Nephron progenitor cell (in vitro differentiated cells): Measurements from ENCODE around the gene SLC38A10.
"Not testable (repeated sequence)": the region's sequence is repeated elsewhere in the genome, so short reads cannot be mapped to it uniquely, and the experiment has no call there.

Experiments
- DNase-seq: peaks from one replicate; pipeline ENCODE4 v3.0.0; 2021
- H3K27ac Mint-ChIP-seq: 2 replicates; pipeline ENCODE4 v1.8.0; 2021; ENCODE audit warnings: mild to moderate bottlenecking, moderate library complexity, mixed read lengths
- H3K27me3 Mint-ChIP-seq: 2 replicates; pipeline ENCODE4 v1.8.0; 2021; ENCODE audit warnings: mild to moderate bottlenecking, low read depth, mixed read lengths; ENCODE audit not compliant: poor library complexity
- H3K36me3 Mint-ChIP-seq: 2 replicates; pipeline ENCODE4 v1.8.0; 2021; ENCODE audit warnings: low read depth, mixed read lengths
- H3K4me1 Mint-ChIP-seq: 2 replicates; pipeline ENCODE4 v1.8.0; 2021; ENCODE audit warnings: mixed read lengths
- H3K4me3 Mint-ChIP-seq: 2 replicates; pipeline ENCODE4 v1.8.0; 2021; ENCODE audit warnings: mild to moderate bottlenecking, moderate library complexity, mixed read lengths
- H3K9me3 Mint-ChIP-seq: 2 replicates; pipeline ENCODE4 v1.8.0; 2021; ENCODE audit warnings: mild to moderate bottlenecking, moderate library complexity, mixed read lengths
- TF ChIP-seq, protein P1 (sequence below): fragments of 200-600 bp; sonication (generic); IDR thresholded peaks from 2 replicates; pipeline ENCODE4 v1.5.0; 2021; ENCODE audit warnings: antibody characterized with exemption

SLC38A10 gene

DNA sequence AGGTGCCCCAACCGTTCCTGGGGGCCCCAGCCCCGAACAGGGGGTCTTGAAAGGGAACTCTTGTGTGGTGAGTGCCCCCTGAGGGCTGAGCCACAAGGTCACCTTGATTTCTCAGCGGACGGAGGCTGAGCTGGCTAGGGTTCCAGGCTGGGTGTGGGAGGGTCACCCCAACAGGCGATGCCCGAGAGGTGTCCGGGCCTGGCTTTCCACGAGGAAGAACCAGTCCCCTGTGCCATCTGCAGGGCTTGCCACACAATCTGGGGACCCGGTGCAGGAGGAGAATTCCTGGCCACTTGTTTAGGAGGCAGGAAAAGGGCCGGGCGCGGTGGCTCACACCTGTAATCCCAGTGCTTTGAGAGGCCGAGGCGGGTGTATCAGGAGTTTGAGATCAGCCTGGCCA lies 16.8 kb upstream of the SLC38A10 start:
- Mint-ChIP-seq H3K36me3 (no peaks in the 10 kb centered on the region), H3K27me3 (peaks cover 3% of the 10 kb centered on the region), H3K9me3 (peaks cover 3% of the 10 kb centered on the region), H3K4me1 (peaks cover 36% of the 10 kb centered on the region), H3K27ac (no peak overlapping the region), H3K4me3 (no peak overlapping the region)
- no peak for DNase-seq
- TF ChIP-seq, protein P1, sequence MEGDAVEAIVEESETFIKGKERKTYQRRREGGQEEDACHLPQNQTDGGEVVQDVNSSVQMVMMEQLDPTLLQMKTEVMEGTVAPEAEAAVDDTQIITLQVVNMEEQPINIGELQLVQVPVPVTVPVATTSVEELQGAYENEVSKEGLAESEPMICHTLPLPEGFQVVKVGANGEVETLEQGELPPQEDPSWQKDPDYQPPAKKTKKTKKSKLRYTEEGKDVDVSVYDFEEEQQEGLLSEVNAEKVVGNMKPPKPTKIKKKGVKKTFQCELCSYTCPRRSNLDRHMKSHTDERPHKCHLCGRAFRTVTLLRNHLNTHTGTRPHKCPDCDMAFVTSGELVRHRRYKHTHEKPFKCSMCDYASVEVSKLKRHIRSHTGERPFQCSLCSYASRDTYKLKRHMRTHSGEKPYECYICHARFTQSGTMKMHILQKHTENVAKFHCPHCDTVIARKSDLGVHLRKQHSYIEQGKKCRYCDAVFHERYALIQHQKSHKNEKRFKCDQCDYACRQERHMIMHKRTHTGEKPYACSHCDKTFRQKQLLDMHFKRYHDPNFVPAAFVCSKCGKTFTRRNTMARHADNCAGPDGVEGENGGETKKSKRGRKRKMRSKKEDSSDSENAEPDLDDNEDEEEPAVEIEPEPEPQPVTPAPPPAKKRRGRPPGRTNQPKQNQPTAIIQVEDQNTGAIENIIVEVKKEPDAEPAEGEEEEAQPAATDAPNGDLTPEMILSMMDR: no peak

DNA sequence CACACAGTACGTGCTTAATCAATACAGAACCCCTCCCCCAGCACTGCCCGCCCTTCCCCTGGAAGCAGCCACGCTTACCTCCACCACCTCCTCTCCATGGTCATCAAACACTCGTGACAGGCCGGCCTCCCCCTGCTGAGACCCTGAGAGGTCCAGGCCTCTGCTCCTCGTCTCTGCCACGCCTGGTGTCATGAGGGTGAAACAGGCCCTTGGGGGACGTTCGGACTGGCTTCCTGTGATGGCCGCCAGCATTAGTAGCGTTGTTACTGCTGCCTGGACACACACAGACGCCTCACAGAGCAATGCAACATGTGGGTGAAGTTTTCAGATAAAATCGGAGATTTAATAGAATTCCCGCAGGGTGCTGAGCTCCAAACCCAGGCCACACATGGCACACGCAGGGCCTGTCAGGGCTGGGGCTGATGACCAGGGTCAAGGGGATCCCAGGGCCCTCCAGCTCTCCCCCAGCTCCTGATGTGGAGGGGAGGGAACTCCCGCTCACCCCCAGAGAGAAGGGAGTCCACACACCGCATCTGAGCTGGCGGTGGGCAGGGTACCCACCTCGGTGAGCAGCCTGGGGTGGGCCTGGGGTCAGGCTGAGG lies 15.9 kb upstream of the SLC38A10 start:
- Mint-ChIP-seq H3K4me3 (peak overlapping the region; percentile 42), H3K27me3 (peaks cover 3% of the 10 kb centered on the region), H3K4me1 (peaks cover 40% of the 10 kb centered on the region), H3K9me3 (peaks cover 3% of the 10 kb centered on the region), H3K27ac (peak overlapping the region; percentile 95), H3K36me3 (no peaks in the 10 kb centered on the region)
- DNase-seq: peak; percentile 63
- TF ChIP-seq, protein P1: no peak

DNA sequence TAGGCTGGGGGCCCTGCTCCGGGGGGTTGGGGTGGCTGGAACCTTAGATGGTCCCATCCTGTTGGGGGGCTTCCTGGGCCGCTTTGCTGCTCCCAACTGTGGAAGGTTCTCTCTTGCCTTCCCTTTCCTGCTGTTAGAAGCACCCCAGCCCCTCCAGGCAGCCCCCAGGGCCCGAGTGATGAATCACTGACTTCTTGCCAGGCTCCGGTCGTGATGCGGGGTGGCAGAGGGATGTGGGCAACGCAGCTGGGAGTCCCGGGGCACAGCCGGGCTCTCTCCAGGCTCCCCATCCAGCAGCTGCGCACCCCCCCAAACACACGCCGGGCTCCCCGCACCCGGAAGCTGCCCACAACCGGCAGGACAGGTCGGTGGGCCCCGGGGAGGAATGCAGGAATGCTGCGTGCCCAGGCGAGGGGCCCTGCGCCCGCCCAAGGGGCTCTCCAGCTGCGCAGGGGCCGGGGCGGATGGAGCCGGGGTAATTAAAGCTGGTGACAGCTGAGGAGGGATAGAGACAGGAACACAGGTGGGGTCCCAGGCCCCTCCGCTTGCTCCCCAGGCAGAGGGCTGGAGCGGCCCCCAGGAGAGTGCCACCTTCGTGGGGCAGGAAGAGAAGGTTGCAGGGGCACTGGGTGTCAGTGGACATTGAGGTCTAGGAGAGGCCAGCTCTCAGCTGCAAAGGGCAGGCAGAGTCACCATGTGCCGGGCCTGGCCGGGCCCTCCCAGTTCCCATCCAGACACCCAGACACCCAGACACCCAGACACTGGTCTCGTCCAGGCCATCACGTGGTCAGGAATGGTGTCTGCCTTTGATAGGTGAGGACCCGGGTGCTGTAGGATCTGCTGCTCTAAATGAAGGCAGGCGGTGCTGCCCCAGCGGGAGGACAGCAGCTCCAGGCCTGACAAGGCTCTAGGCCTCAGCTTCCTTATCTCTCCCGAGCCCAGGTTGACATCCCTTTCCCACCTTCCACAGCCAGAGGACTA lies 15.0 kb upstream of the SLC38A10 start:
- Mint-ChIP-seq H3K36me3 (no peaks in the 10 kb centered on the region), H3K27ac (peak overlapping the region; percentile 95), H3K27me3 (peaks cover 3% of the 10 kb centered on the region), H3K9me3 (peaks cover 3% of the 10 kb centered on the region), H3K4me1 (peaks cover 47% of the 10 kb centered on the region), H3K4me3 (peak overlapping the region; percentile 42)
- DNase-seq: no peak
- TF ChIP-seq, protein P1: no peak

DNA sequence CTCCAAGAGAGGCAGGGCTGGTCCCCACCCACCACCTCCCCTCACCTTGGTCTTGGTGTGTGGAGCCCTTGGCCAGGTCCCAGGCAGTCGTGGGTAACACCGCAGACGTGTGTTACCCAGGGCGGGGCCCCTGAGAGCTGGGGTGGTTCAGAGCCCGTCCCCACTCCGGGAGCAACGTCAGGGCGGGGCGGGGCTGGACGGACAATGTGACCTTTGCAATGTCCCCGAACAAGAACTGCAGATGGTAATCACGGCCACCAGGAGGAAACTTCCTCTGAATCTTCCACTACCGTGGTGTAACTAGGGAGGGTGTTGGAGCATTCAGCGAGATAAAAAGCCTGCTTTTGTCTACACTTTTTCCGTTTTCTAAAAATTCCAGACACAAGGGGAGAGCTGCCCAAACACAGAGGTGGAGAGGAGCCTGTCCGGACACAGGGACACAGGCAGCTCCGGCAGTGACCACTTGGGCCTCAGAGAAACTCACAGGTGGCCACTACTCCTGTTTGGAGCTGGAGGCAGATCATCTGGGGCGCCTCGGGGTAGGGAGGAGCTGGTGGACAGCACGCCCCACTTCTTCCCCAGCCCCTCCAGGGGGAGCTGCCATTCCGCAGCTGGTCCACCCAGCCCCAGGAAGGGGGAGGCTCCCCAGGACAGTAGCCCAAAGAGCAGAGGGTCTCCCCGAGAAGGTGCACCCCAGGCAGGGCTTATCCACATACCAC lies 14.2 kb upstream of the SLC38A10 start:
- peak; percentile 73 for DNase-seq
- Mint-ChIP-seq H3K4me3 (peak overlapping the region; percentile 69), H3K4me1 (peaks cover 50% of the 10 kb centered on the region), H3K27me3 (peaks cover 3% of the 10 kb centered on the region), H3K27ac (no peak overlapping the region), H3K36me3 (no peaks in the 10 kb centered on the region), H3K9me3 (peaks cover 3% of the 10 kb centered on the region)
- TF ChIP-seq, protein P1: peak; percentile 48

DNA sequence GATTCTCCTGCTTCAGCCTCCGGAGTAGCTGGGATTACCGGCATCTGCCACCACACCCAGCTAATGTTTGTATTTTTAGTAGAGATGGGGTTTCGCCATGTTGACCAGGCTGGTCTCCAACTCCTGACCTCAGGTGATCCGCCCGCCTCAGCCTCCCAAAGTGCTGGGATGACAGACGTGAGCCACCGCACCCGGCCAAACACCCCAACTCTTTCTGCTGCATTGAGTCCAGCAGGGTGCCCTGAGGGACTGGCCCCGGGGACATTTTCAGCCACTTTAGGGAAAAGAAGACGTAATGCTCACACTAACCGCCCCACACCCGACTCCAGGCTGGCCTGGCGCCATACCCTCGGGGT lies 13.7 kb upstream of the SLC38A10 start:
- H3K4me1 Mint-ChIP-seq: peaks cover 54% of the 10 kb centered on the region
- H3K36me3 Mint-ChIP-seq, H3K27me3 Mint-ChIP-seq, H3K4me3 Mint-ChIP-seq, DNase-seq, H3K9me3 Mint-ChIP-seq, H3K27ac Mint-ChIP-seq: not testable (repeated sequence)
